Ishikawa (cell line): Measurements from ENCODE around the gene CHRM3.

Experiments
- CEBPB ChIP-seq: IDR thresholded peaks from 2 replicates; pipeline ENCODE4 v1.6.1; 2012
- CREB1 ChIP-seq: IDR thresholded peaks from 2 replicates; pipeline ENCODE4 v1.6.1; 2012; ENCODE audit warnings: low read depth
- EGR1 ChIP-seq: IDR thresholded peaks from 2 replicates; pipeline ENCODE4 v1.6.1; 2012
- EP300 ChIP-seq: IDR thresholded peaks from 2 replicates; pipeline ENCODE4 v1.6.1; 2012; ENCODE audit warnings: borderline replicate concordance
- FOXM1 ChIP-seq: IDR thresholded peaks from 2 replicates; pipeline ENCODE4 v1.6.1; 2012; ENCODE audit warnings: low read depth, borderline replicate concordance
- MAX ChIP-seq: IDR thresholded peaks from 2 replicates; pipeline ENCODE4 v1.6.1; 2012
- NFIC ChIP-seq: IDR thresholded peaks from 2 replicates; pipeline ENCODE4 v1.6.1; 2012
- RAD21 ChIP-seq: IDR thresholded peaks from 2 replicates; pipeline ENCODE4 v1.6.1; 2012; ENCODE audit warnings: low read depth
- REST ChIP-seq: IDR thresholded peaks from 2 replicates; pipeline ENCODE4 v1.6.1; 2012; ENCODE audit warnings: low read depth, mild to moderate bottlenecking
- TAF1 ChIP-seq: IDR thresholded peaks from 2 replicates; pipeline ENCODE4 v1.6.1; 2012; ENCODE audit warnings: low read depth, mild to moderate bottlenecking
- TCF12 ChIP-seq: IDR thresholded peaks from 2 replicates; pipeline ENCODE4 v1.6.1; 2012; ENCODE audit warnings: low read depth
- TEAD4 ChIP-seq: IDR thresholded peaks from 2 replicates; pipeline ENCODE4 v1.6.1; 2012
- USF1 ChIP-seq: IDR thresholded peaks from 2 replicates; pipeline ENCODE4 v1.6.1; 2012
- YY1 ChIP-seq: IDR thresholded peaks from 2 replicates; pipeline ENCODE4 v1.6.1; 2012; ENCODE audit warnings: low read depth
- ZBTB7A ChIP-seq: IDR thresholded peaks from 2 replicates; pipeline ENCODE4 v1.6.1; 2012; ENCODE audit warnings: low read depth

CHRM3 gene

GRCh38 chr1:239353536-239353935, 32.8 kb upstream of the CHRM3 start:
- TF ChIP-seq YY1 (no peak), USF1 (no peak), ZBTB7A (no peak), TAF1 (no peak), FOXM1 (no peak), NFIC (no peak), TCF12 (no peak), MAX (no peak)

GRCh38 chr1:239354231-239354630, 32.1 kb upstream of the CHRM3 start:
- TF ChIP-seq EP300 (no peak), CEBPB (no peak), REST (no peak), TAF1 (no peak), TCF12 (no peak), MAX (no peak), YY1 (no peak)

GRCh38 chr1:239357867-239358266, 28.5 kb upstream of the CHRM3 start:
- TF ChIP-seq TCF12 = no peak
- no peak for TF ChIP-seq RAD21
- no peak for TF ChIP-seq NFIC
- no peak for TF ChIP-seq EGR1
- no peak for TF ChIP-seq MAX
- TF ChIP-seq TAF1 = no peak
- no peak for TF ChIP-seq USF1
- no peak for TF ChIP-seq FOXM1
- TF ChIP-seq ZBTB7A = no peak
- no peak for TF ChIP-seq REST
- no peak for TF ChIP-seq TEAD4
- TF ChIP-seq YY1 = no peak
- TF ChIP-seq CREB1 = no peak
- TF ChIP-seq CEBPB = no peak
- no peak for TF ChIP-seq EP300

- TF ChIP-seq CREB1 (no peak), EP300 (no peak), RAD21 (no peak)
These were observed 25.0 kb upstream of the CHRM3 start for GRCh38 chr1:239361403-239361802.

- TF ChIP-seq MAX = no peak
- TF ChIP-seq TCF12 = no peak
- no peak for TF ChIP-seq YY1
- no peak for TF ChIP-seq NFIC
- no peak for TF ChIP-seq CEBPB
- no peak for TF ChIP-seq EGR1
- TF ChIP-seq RAD21 = no peak
- TF ChIP-seq EP300 = no peak
- TF ChIP-seq REST = no peak
- no peak for TF ChIP-seq CREB1
- no peak for TF ChIP-seq FOXM1
- no peak for TF ChIP-seq ZBTB7A
- TF ChIP-seq USF1 = no peak
- TF ChIP-seq TEAD4 = no peak
- no peak for TF ChIP-seq TAF1
These were observed 22.4 kb upstream of the CHRM3 start for GRCh38 chr1:239363930-239364329.
